Left lung (tissue), 10 donors: Measurements from ENCODE around the gene RTP1. TPM values are rescaled to one million over a fixed set of nuclear protein-coding genes. Genes with fewer than 3 reads are reported as not detected.

Experiments
- ATAC-seq: fragments of 200-7000 bp; cut with Tn5 transposase; one replicate; pipeline ENCODE4 v1.9.1; 2020; ENCODE audit warnings: moderate library complexity
- DNase-seq, 4 donors: peaks; one replicate each; pipeline ENCODE4 v3.0.0-alpha.2; 2013 to 2020
- H3K27ac ChIP-seq, 2 donors: fragments of 200-600 bp; sonication (generic) in 1 of 2; one replicate each; pipeline versions ENCODE4 v1.5.0 to v1.8.0; 2020 to 2021
- H3K27me3 ChIP-seq, 2 donors: fragments of 200-600 bp; sonication (generic) in 1 of 2; one replicate each; pipeline versions ENCODE4 v1.5.0 to v1.8.0; 2020 to 2021
- H3K36me3 ChIP-seq, 2 donors: fragments of 200-600 bp; sonication (generic) in 1 of 2; one replicate each; pipeline versions ENCODE4 v1.5.0 to v1.8.0; 2020 to 2021
- H3K4me1 ChIP-seq, 2 donors: fragments of 200-600 bp; one replicate each; pipeline ENCODE4 v1.8.0; 2021
- H3K4me3 ChIP-seq, 2 donors: fragments of 200-600 bp; sonication (generic) in 1 of 2; one replicate each; pipeline versions ENCODE4 v1.5.0 to v1.8.0; 2020 to 2021; ENCODE audit warnings: mild to moderate bottlenecking in 1 of 2
- H3K9me3 ChIP-seq, 2 donors: fragments of 200-600 bp; sonication (generic) in 1 of 2; one replicate each; pipeline versions ENCODE4 v1.5.0 to v1.8.0; 2020 to 2021
- CTCF ChIP-seq, 2 donors: fragments of 200-600 bp; sonication (generic) in 1 of 2; IDR thresholded peaks; one replicate each; pipeline versions ENCODE4 v1.5.0 to v1.8.0; 2021; ENCODE audit warnings: antibody characterized with exemption in 2 of 2
- intact Hi-C, 2 donors: fragments of 100-400 bp; cut with DNase I; formaldehyde crosslinking; loops; one replicate each; pipeline versions ENCODE4 v1.11.2 to v1.14.2; 2022
- polyA plus RNA-seq, 6 donors: library from polyadenylated mRNA; unstranded; fragments of 120-200 nt; gene quantifications; one replicate each; pipeline ENCODE4 v1.2.1, GENCODE V29; 2013; ENCODE audit not compliant: insufficient read length in 6 of 6
- total RNA-seq, 2 donors: library from RNA; stranded (reverse); fragmentation: NEBNext Ultra II Directional; extraction: Animal tissue kit (Norgen Biotek cat#: 25700); gene quantifications; one replicate each; pipeline ENCODE4 v1.2.1, GENCODE V29; 2021
- donor health status: DM: no; HTN: yes; CAD: no.
- donor health status: DM: no; HTN: no; CAD: no.

RTP1 gene
- total and polyA plus RNA-seq, 8 donors = not detected

- intact Hi-C loops = no loop called here
- Histone ChIP-seq H3K9me3 (peaks cover 0 to 4% of the 10 kb centered on the region in 2 donors), H3K4me1 (peaks cover 0 to 4% of the 10 kb centered on the region in 2 donors), H3K27me3 (no peaks in the 10 kb centered on the region), H3K36me3 (no peaks in the 10 kb centered on the region), H3K4me3 (no peak overlapping the region), H3K27ac (peak overlapping the region in 1 of 2 donors; percentile 53)
- no peak for DNase-seq
- peak; percentile 29 for ATAC-seq
- TF ChIP-seq CTCF (IDR thresholded peaks at IDR 0.05) = no peak
These were observed 14.4 kb downstream of the RTP1 start for GRCh38 chr3:187211532-187212195.

GRCh38 chr3:187212196-187212545 lies 14.9 kb downstream of the RTP1 start:
- no peak for TF ChIP-seq CTCF (IDR thresholded peaks at IDR 0.05)
- intact Hi-C loops = no loop called here
- no peak for DNase-seq
- Histone ChIP-seq H3K36me3 (no peaks in the 10 kb centered on the region), H3K9me3 (peaks cover 0 to 2% of the 10 kb centered on the region in 2 donors), H3K4me1 (peaks cover 0 to 4% of the 10 kb centered on the region in 2 donors), H3K27ac (peak overlapping the region in 1 of 2 donors; percentile 53), H3K27me3 (no peaks in the 10 kb centered on the region), H3K4me3 (no peak overlapping the region)
- no peak for ATAC-seq

GRCh38 chr3:187212705-187213104 lies 15.4 kb downstream of the RTP1 start:
- Histone ChIP-seq H3K27ac (no peak overlapping the region), H3K27me3 (no peaks in the 10 kb centered on the region), H3K4me3 (no peak overlapping the region), H3K9me3 (no peaks in the 10 kb centered on the region), H3K36me3 (no peaks in the 10 kb centered on the region), H3K4me1 (peaks cover 0 to 4% of the 10 kb centered on the region in 2 donors)
- DNase-seq (peak in 1 of 4 donors; percentile 28), ATAC-seq (peak; percentile 12)
- no peak for TF ChIP-seq CTCF (IDR thresholded peaks at IDR 0.05)
- intact Hi-C loops = no loop called here

- Histone ChIP-seq H3K9me3 (no peaks in the 10 kb centered on the region), H3K4me1 (peaks cover 0 to 4% of the 10 kb centered on the region in 2 donors), H3K27ac (no peak overlapping the region), H3K4me3 (no peak overlapping the region), H3K27me3 (no peaks in the 10 kb centered on the region), H3K36me3 (no peaks in the 10 kb centered on the region)
- no peak for TF ChIP-seq CTCF (IDR thresholded peaks at IDR 0.05)
- intact Hi-C loops = no loop called here
- ATAC-seq (no peak), DNase-seq (no peak)
These were observed 16.3 kb downstream of the RTP1 start for GRCh38 chr3:187213616-187214015.

- H3K4me3 ChIP-seq = no peak overlapping the region
- DNase-seq (no peak), ATAC-seq (no peak)
- H3K9me3 ChIP-seq = no peaks in the 10 kb centered on the region
- H3K4me1 ChIP-seq = peaks cover 0 to 4% of the 10 kb centered on the region in 2 donors
- intact Hi-C loops = no loop called here
- no peak overlapping the region for H3K27ac ChIP-seq
- no peaks in the 10 kb centered on the region for H3K36me3 ChIP-seq
- no peaks in the 10 kb centered on the region for H3K27me3 ChIP-seq
- no peak for TF ChIP-seq CTCF (IDR thresholded peaks at IDR 0.05)
These were observed 18.2 kb downstream of the RTP1 start for GRCh38 chr3:187215460-187215859.
